DND-41 (cell line): ENCODE data around the gene A1BG.

Source experiments
- EZH2 ChIP-seq: IDR thresholded peaks from 3 replicates; pipeline ENCODE4 v1.6.1; 2012; ENCODE audit warnings: borderline replicate concordance, low read depth, mild to moderate bottlenecking, moderate library complexity, low read length, inconsistent platforms; ENCODE audit not compliant: severe bottlenecking
- TF ChIP-seq, protein P1 (sequence below): IDR thresholded peaks from 2 replicates; pipeline ENCODE4 v1.5.1; 2012; ENCODE audit warnings: borderline replicate concordance, low read length, moderate library complexity, mild to moderate bottlenecking; ENCODE audit not compliant: poor library complexity, severe bottlenecking; ENCODE audit errors: extremely low read depth

DNA sequence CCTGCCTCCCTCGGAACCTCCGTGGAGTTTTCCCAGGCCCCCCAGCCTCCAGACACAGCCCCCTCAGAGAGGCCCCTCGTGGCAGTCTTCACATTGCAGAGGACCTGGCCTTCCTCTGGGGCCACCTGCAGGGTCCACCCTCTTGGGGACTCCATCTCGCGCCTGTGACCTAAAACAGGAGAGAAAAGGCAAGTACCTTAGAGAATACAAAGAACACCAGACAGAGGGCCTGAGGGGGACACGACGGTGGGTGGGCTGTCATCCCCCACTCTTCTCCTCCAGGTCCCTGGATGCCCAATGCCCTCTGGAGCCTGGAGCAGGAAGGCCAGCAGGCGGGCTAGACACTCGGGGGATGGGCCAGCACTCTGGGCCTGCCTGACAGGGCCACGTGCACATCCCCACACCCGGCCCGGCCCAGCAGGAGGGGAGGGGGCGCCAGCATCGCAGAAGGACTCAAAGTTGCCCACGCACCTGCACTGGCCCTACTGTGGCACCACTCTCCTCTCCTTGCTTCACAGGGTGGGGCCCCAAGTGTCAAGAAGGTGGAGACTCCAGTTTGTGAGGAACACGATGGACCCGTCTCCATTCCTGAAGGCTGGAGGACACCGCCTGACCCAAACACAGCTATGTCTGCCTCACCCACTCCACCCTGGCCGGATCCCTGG, 4.3 kb upstream of the A1BG start:
- TF ChIP-seq, protein P1, sequence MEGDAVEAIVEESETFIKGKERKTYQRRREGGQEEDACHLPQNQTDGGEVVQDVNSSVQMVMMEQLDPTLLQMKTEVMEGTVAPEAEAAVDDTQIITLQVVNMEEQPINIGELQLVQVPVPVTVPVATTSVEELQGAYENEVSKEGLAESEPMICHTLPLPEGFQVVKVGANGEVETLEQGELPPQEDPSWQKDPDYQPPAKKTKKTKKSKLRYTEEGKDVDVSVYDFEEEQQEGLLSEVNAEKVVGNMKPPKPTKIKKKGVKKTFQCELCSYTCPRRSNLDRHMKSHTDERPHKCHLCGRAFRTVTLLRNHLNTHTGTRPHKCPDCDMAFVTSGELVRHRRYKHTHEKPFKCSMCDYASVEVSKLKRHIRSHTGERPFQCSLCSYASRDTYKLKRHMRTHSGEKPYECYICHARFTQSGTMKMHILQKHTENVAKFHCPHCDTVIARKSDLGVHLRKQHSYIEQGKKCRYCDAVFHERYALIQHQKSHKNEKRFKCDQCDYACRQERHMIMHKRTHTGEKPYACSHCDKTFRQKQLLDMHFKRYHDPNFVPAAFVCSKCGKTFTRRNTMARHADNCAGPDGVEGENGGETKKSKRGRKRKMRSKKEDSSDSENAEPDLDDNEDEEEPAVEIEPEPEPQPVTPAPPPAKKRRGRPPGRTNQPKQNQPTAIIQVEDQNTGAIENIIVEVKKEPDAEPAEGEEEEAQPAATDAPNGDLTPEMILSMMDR = no peak
- no peak for TF ChIP-seq EZH2
